Ishikawa (cell line): ENCODE data around the gene HYDIN.

Experiments used
- CEBPB ChIP-seq: IDR thresholded peaks from 2 replicates; pipeline ENCODE4 v1.6.1; 2012
- CREB1 ChIP-seq: IDR thresholded peaks from 2 replicates; pipeline ENCODE4 v1.6.1; 2012; ENCODE audit warnings: low read depth
- EGR1 ChIP-seq: IDR thresholded peaks from 2 replicates; pipeline ENCODE4 v1.6.1; 2012
- EP300 ChIP-seq: IDR thresholded peaks from 2 replicates; pipeline ENCODE4 v1.6.1; 2012; ENCODE audit warnings: borderline replicate concordance
- NFIC ChIP-seq: IDR thresholded peaks from 2 replicates; pipeline ENCODE4 v1.6.1; 2012
- RAD21 ChIP-seq: IDR thresholded peaks from 2 replicates; pipeline ENCODE4 v1.6.1; 2012; ENCODE audit warnings: low read depth
- TAF1 ChIP-seq: IDR thresholded peaks from 2 replicates; pipeline ENCODE4 v1.6.1; 2012; ENCODE audit warnings: low read depth, mild to moderate bottlenecking
- TCF12 ChIP-seq: IDR thresholded peaks from 2 replicates; pipeline ENCODE4 v1.6.1; 2012; ENCODE audit warnings: low read depth
- YY1 ChIP-seq: IDR thresholded peaks from 2 replicates; pipeline ENCODE4 v1.6.1; 2012; ENCODE audit warnings: low read depth
- TF ChIP-seq, protein P1 (sequence below): IDR thresholded peaks from 2 replicates; pipeline ENCODE4 v1.6.1; 2012
- TF ChIP-seq, protein P2 (sequence below): IDR thresholded peaks from 2 replicates; pipeline ENCODE4 v1.6.1; 2012

GRCh38 chr16:71242036-71242435 is 11.5 kb upstream of the HYDIN start:
- TF ChIP-seq, protein P1, sequence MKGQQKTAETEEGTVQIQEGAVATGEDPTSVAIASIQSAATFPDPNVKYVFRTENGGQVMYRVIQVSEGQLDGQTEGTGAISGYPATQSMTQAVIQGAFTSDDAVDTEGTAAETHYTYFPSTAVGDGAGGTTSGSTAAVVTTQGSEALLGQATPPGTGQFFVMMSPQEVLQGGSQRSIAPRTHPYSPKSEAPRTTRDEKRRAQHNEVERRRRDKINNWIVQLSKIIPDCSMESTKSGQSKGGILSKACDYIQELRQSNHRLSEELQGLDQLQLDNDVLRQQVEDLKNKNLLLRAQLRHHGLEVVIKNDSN, result no peak
- TF ChIP-seq YY1, result no peak
- TF ChIP-seq TAF1, result no peak
- no peak for TF ChIP-seq RAD21
- TF ChIP-seq CREB1, result no peak
- TF ChIP-seq EP300, result no peak
- TF ChIP-seq, protein P2, sequence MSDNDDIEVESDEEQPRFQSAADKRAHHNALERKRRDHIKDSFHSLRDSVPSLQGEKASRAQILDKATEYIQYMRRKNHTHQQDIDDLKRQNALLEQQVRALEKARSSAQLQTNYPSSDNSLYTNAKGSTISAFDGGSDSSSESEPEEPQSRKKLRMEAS, result no peak
- no peak for TF ChIP-seq EGR1
- TF ChIP-seq TCF12, result no peak
- no peak for TF ChIP-seq NFIC
- TF ChIP-seq CEBPB, result no peak
